Upper lobe of left lung (tissue), 4 donors: ENCODE measurements around the gene PRIM2.
"Not testable (repeated sequence)": the region's sequence is repeated elsewhere in the genome, so short reads cannot be mapped to it uniquely, and the experiment has no call there.

Source experiments
- EP300 ChIP-seq, 4 donors: sonication (generic); formaldehyde crosslinking; IDR thresholded peaks; one replicate each; pipeline ENCODE4 v1.5.1; 2017; ENCODE audit warnings: antibody characterized with exemption in 4 of 4, control low read depth in 2 of 4
- POLR2A ChIP-seq, 4 donors: fragments of 450-650 bp; IDR thresholded peaks; one replicate each; pipeline ENCODE4 v1.5.1; 2016 to 2017; ENCODE audit warnings: antibody characterized with exemption in 4 of 4, mild to moderate bottlenecking in 2 of 4
- TF ChIP-seq, protein P1 (sequence below), 6 experiments: fragments of 450-650 bp in 4 of 6; fragments of 200-600 bp in 2 of 6; sonication (generic) in 2 of 6; IDR thresholded peaks; one replicate each; pipeline ENCODE4 v1.5.1; 2016 to 2019; ENCODE audit warnings: antibody characterized with exemption in 6 of 6

DNA sequence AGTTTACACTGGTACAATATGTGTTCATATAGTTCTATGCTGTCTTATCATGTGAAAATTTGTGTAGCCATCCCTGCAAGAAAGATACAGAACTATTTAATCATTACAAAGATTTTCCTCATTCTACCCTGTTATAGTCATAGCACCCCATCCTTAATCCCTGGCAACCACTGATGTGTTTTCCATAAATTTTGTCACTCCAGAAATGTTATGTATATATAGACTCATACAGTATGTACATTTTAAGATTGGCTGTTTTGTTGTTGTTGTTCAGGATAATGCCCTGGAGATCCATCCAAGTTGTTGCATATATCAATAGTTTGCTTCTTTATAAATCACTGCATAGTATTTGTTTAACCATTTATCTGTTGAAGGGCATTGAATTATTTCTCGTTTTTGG, 163.7 kb downstream of the PRIM2 start:
- TF ChIP-seq, protein P1, sequence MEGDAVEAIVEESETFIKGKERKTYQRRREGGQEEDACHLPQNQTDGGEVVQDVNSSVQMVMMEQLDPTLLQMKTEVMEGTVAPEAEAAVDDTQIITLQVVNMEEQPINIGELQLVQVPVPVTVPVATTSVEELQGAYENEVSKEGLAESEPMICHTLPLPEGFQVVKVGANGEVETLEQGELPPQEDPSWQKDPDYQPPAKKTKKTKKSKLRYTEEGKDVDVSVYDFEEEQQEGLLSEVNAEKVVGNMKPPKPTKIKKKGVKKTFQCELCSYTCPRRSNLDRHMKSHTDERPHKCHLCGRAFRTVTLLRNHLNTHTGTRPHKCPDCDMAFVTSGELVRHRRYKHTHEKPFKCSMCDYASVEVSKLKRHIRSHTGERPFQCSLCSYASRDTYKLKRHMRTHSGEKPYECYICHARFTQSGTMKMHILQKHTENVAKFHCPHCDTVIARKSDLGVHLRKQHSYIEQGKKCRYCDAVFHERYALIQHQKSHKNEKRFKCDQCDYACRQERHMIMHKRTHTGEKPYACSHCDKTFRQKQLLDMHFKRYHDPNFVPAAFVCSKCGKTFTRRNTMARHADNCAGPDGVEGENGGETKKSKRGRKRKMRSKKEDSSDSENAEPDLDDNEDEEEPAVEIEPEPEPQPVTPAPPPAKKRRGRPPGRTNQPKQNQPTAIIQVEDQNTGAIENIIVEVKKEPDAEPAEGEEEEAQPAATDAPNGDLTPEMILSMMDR (IDR thresholded peaks at IDR 0.05): not testable (repeated sequence)
- TF ChIP-seq EP300, POLR2A (IDR thresholded peaks at IDR 0.05): not testable (repeated sequence)
